ENCODE measurements around the gene CYLD.

The CYLD gene

DNA sequence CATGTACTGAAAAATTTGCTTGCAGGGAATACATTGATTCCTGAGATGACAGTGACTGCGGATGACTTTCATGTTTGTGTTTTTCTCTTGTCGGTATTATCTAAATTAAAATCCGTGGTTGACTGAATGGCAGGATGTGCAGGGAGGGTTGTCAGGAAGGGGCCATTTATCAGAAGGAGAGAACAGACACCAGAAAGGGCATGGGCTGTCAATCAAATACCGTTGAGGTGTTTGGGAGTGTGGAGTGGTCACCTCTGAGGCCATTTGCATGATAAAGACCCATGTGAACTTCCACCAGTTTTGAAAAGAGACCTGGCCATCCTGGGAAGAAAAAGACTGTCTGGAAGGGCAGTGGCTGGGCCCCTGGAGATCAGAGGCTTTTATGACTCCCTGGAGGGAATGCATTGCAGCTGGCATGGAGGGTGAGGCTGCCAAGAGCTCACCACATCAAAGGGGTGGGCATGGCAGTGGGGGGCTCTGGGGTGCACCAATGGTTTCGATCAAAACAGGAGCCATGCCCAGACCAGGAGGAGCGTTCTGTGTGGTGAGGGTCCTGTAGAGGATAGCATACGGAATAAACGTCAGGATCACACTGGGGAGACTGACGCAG lies 67.1 kb downstream of the CYLD start:
- H3K4me3 ChIP-seq (ENCODE audit: low read depth, low read length), result no peak overlapping the region
- TF ChIP-seq, protein P1, sequence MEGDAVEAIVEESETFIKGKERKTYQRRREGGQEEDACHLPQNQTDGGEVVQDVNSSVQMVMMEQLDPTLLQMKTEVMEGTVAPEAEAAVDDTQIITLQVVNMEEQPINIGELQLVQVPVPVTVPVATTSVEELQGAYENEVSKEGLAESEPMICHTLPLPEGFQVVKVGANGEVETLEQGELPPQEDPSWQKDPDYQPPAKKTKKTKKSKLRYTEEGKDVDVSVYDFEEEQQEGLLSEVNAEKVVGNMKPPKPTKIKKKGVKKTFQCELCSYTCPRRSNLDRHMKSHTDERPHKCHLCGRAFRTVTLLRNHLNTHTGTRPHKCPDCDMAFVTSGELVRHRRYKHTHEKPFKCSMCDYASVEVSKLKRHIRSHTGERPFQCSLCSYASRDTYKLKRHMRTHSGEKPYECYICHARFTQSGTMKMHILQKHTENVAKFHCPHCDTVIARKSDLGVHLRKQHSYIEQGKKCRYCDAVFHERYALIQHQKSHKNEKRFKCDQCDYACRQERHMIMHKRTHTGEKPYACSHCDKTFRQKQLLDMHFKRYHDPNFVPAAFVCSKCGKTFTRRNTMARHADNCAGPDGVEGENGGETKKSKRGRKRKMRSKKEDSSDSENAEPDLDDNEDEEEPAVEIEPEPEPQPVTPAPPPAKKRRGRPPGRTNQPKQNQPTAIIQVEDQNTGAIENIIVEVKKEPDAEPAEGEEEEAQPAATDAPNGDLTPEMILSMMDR (IDR thresholded peaks at IDR 0.05; ENCODE audit: borderline replicate concordance, insufficient read depth, low read depth, low read length), result no peak

DNA sequence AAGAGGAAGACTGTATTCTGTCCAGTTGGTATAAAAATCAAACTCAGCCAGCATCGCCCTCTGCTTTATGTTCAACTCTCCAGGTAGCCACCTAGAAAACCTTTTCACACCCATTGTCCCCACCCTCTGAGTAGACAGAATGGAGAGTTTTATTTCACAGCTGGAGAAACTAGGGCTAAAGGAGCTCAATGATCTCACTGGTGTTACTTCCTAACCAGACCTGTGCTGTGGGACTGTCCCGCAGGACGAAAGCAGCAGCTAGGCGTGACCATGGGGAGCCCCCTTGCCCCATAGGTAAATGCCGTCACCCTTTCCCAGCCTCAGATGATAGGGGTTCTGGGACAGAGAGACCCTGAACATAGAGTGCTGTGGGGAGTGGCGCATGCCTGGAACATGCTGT lies 67.7 kb downstream of the CYLD start:
- no peak overlapping the region for H3K4me3 ChIP-seq (ENCODE audit: low read depth, low read length)
- TF ChIP-seq, protein P1 (IDR thresholded peaks at IDR 0.05; ENCODE audit: borderline replicate concordance, insufficient read depth, low read depth, low read length), result no peak

DNA sequence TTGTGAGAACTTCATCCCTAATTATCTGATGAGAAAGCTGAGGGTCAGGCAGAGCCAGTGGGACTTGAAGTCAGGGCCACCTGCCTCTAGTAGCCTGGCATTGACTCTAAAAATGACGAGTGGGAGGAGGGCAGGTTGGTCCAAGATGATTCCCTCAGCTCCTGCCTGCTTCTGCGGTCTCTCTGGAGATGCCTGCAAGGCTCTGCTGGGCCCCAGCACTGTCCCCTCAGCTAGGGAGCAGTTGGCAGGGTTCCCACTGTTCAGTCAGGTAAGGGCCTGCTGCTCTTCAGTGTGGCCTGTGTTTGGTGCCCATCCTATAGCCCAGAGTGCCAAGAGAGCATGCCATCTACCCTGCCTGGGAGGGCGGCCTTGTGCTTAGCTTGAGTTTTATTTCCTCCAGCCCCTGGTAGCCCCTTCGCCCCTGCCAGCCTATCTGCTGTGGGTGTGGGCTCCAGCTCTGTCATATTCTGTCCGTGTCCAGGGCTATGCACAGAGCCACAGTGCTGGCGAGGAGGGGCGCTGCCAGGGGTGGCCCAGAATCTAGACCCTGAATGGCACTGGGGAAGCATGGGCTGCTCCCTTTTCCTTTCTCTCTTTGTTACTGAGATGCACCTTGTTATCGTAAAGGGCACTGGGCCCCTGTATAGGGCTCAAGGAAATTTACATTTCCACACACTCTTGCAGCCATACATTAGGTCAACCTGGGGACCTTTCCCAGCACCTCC lies 68.5 kb downstream of the CYLD start:
- TF ChIP-seq, protein P1 (IDR thresholded peaks at IDR 0.05; ENCODE audit: borderline replicate concordance, insufficient read depth, low read depth, low read length), result no peak
- H3K4me3 ChIP-seq (ENCODE audit: low read depth, low read length), result no peak overlapping the region

DNA sequence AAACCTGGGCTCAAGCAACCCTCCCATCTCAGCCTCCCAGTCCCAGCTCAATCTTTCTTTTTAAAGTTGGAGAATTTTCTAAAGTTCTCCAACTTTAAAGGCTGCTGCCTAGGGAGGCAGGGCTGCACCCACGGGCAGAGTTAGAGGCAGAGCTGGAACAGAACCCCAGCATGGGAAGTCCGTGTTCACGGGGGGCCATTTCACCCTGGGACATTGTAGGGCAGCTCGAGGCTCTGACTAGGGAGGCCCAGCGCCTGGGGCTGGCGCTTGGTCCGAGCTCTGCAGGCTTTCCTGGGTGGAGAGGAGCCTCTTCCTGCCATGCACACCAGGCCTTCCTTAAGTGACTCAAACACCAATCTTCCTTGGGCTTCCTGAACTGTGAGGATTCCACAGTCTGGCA lies 70.2 kb downstream of the CYLD start:
- H3K4me3 ChIP-seq (ENCODE audit: low read depth, low read length), result no peak overlapping the region
- TF ChIP-seq, protein P1 (IDR thresholded peaks at IDR 0.05; ENCODE audit: borderline replicate concordance, insufficient read depth, low read depth, low read length), result no peak

DNA sequence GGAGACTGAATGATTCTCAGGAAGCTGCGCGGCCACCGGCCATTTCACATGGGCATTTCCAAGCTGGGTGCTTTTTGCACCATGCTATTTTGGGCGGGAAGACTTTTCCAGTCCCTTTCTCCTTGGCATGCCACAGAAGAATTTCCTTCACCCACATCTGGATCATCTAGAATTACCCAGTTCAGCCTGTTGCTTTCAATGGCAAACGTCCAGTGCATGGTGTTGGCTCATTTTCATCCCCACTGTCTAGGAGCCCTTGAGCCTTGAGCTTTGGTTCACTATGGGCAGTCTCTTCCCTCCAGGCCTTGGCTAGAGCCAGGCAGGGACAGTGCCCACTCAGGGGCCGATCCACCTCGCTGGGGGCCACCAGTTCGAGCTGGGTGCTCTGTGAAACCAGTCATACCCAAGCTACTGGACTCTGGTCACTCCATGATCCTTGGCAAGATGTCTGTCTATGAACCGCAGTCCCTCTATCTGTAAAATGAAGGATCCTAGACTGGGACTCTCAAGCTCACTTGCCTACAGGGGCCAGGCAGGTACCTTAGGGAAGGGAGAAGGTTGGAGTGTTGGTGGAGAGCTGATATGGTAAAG lies 71.1 kb downstream of the CYLD start:
- TF ChIP-seq, protein P1 (IDR thresholded peaks at IDR 0.05; ENCODE audit: borderline replicate concordance, insufficient read depth, low read depth, low read length), result no peak
- H3K4me3 ChIP-seq (ENCODE audit: low read depth, low read length), result no peak overlapping the region

DNA sequence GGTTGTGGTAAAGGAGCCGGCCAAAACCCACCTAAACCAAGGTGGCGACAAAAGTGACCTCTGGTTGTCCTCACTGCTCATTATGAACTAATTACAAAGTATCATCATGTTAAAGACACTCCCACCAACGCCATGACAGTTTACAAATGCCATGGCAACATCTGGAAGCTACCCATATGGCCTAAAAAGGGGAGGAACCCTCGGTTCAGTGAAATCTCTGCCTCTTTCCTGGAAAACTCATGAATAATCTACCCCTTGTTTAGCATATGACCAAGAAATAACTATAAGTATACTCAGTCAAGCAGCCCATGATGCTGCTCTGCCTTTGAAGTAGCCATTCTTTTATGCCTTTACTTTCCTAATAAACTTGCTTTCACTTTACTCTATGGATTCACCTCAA lies 72.2 kb downstream of the CYLD start:
- no peak overlapping the region for H3K4me3 ChIP-seq (ENCODE audit: low read depth, low read length)
- TF ChIP-seq, protein P1 (IDR thresholded peaks at IDR 0.05; ENCODE audit: borderline replicate concordance, insufficient read depth, low read depth, low read length), result no peak

DNA sequence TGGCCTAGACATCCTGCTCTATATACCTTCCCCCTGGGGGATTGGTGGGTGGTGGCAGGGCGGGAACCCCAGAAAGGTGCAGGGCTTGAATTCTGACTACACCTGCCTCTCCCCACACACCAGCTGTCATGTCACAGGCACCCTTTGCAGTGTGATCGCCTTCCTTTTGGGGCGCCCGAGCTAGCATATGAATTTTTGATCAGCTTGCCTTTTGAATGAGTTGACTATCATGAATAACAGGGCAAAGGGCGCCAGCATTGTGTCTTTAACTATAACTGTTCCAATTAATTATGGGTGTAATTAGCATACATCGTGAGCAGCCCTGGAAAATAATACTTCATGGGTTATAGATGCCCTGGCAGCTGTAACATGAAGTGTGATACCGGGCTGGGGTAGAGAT lies 72.7 kb downstream of the CYLD start:
- no peak overlapping the region for H3K4me3 ChIP-seq (ENCODE audit: low read depth, low read length)
- TF ChIP-seq, protein P1 (IDR thresholded peaks at IDR 0.05; ENCODE audit: borderline replicate concordance, insufficient read depth, low read depth, low read length), result no peak
